Transverse colon (tissue), 4 donors: ENCODE data around the gene DIP2A.

Experiments used
- POLR2AphosphoS5 ChIP-seq, 3 donors: sonication (generic); formaldehyde crosslinking; IDR thresholded peaks; one replicate each; pipeline ENCODE4 v1.6.1; 2016; ENCODE audit warnings: antibody characterized with exemption in 3 of 3
- TF ChIP-seq, protein P1 (sequence below), 5 experiments: fragments of 200-600 bp in 3 of 5; fragments of 450-650 bp in 2 of 5; sonication (generic) in 3 of 5; IDR thresholded peaks; 1 replicate in 2 of 5; 2 replicates in 3 of 5; pipeline ENCODE4 v1.5.1; 2016 to 2017; ENCODE audit warnings: antibody characterized with exemption in 5 of 5, inconsistent platforms in 3 of 5, mild to moderate bottlenecking in 2 of 5, moderate library complexity in 1 of 5

- TF ChIP-seq, protein P1, sequence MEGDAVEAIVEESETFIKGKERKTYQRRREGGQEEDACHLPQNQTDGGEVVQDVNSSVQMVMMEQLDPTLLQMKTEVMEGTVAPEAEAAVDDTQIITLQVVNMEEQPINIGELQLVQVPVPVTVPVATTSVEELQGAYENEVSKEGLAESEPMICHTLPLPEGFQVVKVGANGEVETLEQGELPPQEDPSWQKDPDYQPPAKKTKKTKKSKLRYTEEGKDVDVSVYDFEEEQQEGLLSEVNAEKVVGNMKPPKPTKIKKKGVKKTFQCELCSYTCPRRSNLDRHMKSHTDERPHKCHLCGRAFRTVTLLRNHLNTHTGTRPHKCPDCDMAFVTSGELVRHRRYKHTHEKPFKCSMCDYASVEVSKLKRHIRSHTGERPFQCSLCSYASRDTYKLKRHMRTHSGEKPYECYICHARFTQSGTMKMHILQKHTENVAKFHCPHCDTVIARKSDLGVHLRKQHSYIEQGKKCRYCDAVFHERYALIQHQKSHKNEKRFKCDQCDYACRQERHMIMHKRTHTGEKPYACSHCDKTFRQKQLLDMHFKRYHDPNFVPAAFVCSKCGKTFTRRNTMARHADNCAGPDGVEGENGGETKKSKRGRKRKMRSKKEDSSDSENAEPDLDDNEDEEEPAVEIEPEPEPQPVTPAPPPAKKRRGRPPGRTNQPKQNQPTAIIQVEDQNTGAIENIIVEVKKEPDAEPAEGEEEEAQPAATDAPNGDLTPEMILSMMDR (IDR thresholded peaks at IDR 0.05), result no peak
- TF ChIP-seq POLR2AphosphoS5 (IDR thresholded peaks at IDR 0.05), result no peak
These were observed 3.9 kb upstream of the DIP2A start for GRCh38 chr21:46454634-46455390.
